PC-9 (cell line): ENCODE data around the gene SLC35E2B.
"Not testable (repeated sequence)": the region's sequence is repeated elsewhere in the genome, so short reads cannot be mapped to it uniquely, and the experiment has no call there.

Experiments
- EZH2 ChIP-seq: fragments of 200-600 bp; sonication (generic); IDR thresholded peaks from 2 replicates; pipeline ENCODE4 v1.8.0; 2017; ENCODE audit warnings: antibody characterized with exemption, low read depth
- TF ChIP-seq, protein P1 (sequence below): fragments of 200-600 bp; sonication (generic); conservative IDR thresholded peaks from 2 replicates; pipeline ENCODE4 v1.6.1; 2017; ENCODE audit warnings: mixed run types, antibody characterized with exemption, mild to moderate bottlenecking, moderate library complexity

- TF ChIP-seq, protein P1, sequence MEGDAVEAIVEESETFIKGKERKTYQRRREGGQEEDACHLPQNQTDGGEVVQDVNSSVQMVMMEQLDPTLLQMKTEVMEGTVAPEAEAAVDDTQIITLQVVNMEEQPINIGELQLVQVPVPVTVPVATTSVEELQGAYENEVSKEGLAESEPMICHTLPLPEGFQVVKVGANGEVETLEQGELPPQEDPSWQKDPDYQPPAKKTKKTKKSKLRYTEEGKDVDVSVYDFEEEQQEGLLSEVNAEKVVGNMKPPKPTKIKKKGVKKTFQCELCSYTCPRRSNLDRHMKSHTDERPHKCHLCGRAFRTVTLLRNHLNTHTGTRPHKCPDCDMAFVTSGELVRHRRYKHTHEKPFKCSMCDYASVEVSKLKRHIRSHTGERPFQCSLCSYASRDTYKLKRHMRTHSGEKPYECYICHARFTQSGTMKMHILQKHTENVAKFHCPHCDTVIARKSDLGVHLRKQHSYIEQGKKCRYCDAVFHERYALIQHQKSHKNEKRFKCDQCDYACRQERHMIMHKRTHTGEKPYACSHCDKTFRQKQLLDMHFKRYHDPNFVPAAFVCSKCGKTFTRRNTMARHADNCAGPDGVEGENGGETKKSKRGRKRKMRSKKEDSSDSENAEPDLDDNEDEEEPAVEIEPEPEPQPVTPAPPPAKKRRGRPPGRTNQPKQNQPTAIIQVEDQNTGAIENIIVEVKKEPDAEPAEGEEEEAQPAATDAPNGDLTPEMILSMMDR: not testable (repeated sequence)
- not testable (repeated sequence) for TF ChIP-seq EZH2
These were observed 44.9 kb downstream of the SLC35E2B start for GRCh38 chr1:1647567-1648241.
